ENCODE data around the gene UBE2L3. TPM values are rescaled to one million over a fixed set of nuclear protein-coding genes. Genes with fewer than 3 reads are reported as not detected.
A peak's percentile ranks its signal among the peaks of the same experiment; 100 is the strongest.

Gene UBE2L3
- total and polyA plus RNA-seq, 4 donors, result 37.2 to 63.0 (median 44.0) TPM

- no peak for ATAC-seq (ENCODE audit: insufficient read depth, low FRiP score)
- Histone ChIP-seq H3K27ac (ENCODE audit: low read depth in 1 of 2, low read length in 1 of 2) (no peak overlapping the region), H3K9ac (ENCODE audit: insufficient read depth in 1 of 2, low read length in 2 of 2) (no peak overlapping the region), H3K36me3 (ENCODE audit: control insufficient read depth in 4 of 4, insufficient read depth in 4 of 4, low read length in 4 of 4) (peaks cover 0 to 2% (median 0%) of the 10 kb centered on the region in 4 donors), H3K27me3 (ENCODE audit: control insufficient read depth in 3 of 3, insufficient read depth in 3 of 3, low read length in 2 of 3) (no peaks in the 10 kb centered on the region), H3K9me3 (ENCODE audit: control insufficient read depth in 4 of 4, insufficient read depth in 3 of 4, low read length in 3 of 4) (no peaks in the 10 kb centered on the region), H3K4me3 (no peak overlapping the region), H3K4me1 (ENCODE audit: control insufficient read depth in 5 of 5, insufficient read depth in 5 of 5, low read length in 5 of 5) (peaks cover 0 to 9% (median 3%) of the 10 kb centered on the region in 5 donors)
- WGBS, 2 donors, result 95 to 97% methylated on average over 5 of the region's 5 CpGs
- no peak for TF ChIP-seq CTCF (IDR thresholded peaks at IDR 0.05; ENCODE audit: control extremely low read depth, extremely low read depth)
- DNase-seq, result no peak
Measured at GRCh38 chr22:21661991-21662390, 94.5 kb downstream of the UBE2L3 start.

GRCh38 chr22:21663738-21664137, 96.2 kb downstream of the UBE2L3 start:
- WGBS, 2 donors, result 91 to 93% methylated on average over 2 of the region's 2 CpGs

GRCh38 chr22:21665047-21665851, 97.7 kb downstream of the UBE2L3 start:
- TF ChIP-seq CTCF (IDR thresholded peaks at IDR 0.05; ENCODE audit: control extremely low read depth, extremely low read depth), result no peak
- H3K4me3 ChIP-seq, result peak overlapping the region; percentile 72
- no peaks in the 10 kb centered on the region for H3K27me3 ChIP-seq (ENCODE audit: control insufficient read depth in 3 of 3, insufficient read depth in 3 of 3, low read length in 2 of 3)
- ATAC-seq (ENCODE audit: insufficient read depth, low FRiP score) (no peak), DNase-seq (no peak)
- no peak overlapping the region for H3K9ac ChIP-seq (ENCODE audit: insufficient read depth in 1 of 2, low read length in 2 of 2)
- peak overlapping the region; percentile 93 to 95 for H3K27ac ChIP-seq (ENCODE audit: low read depth in 1 of 2, low read length in 1 of 2)
- H3K4me1 ChIP-seq (ENCODE audit: control insufficient read depth in 5 of 5, insufficient read depth in 5 of 5, low read length in 5 of 5), result peaks cover 0 to 10% (median 3%) of the 10 kb centered on the region in 5 donors
- WGBS, 2 donors, result 70 to 77% methylated on average over 26 of the region's 26 CpGs
- H3K36me3 ChIP-seq (ENCODE audit: control insufficient read depth in 4 of 4, insufficient read depth in 4 of 4, low read length in 4 of 4), result peaks cover 0 to 2% (median under 1%) of the 10 kb centered on the region in 4 donors
- H3K9me3 ChIP-seq (ENCODE audit: control insufficient read depth in 4 of 4, insufficient read depth in 3 of 4, low read length in 3 of 4), result no peaks in the 10 kb centered on the region

More at GRCh38 chr22:21663738-21664137, 96.2 kb downstream of the UBE2L3 start:
- H3K4me3 ChIP-seq, result no peak overlapping the region
- no peak for TF ChIP-seq CTCF (IDR thresholded peaks at IDR 0.05; ENCODE audit: control extremely low read depth, extremely low read depth)
- H3K9me3 ChIP-seq (ENCODE audit: control insufficient read depth in 4 of 4, insufficient read depth in 3 of 4, low read length in 3 of 4), result no peaks in the 10 kb centered on the region
- DNase-seq (no peak), ATAC-seq (ENCODE audit: insufficient read depth, low FRiP score) (no peak)
- peaks cover 0 to 10% (median 3%) of the 10 kb centered on the region in 5 donors for H3K4me1 ChIP-seq (ENCODE audit: control insufficient read depth in 5 of 5, insufficient read depth in 5 of 5, low read length in 5 of 5)
- no peak overlapping the region for H3K9ac ChIP-seq (ENCODE audit: insufficient read depth in 1 of 2, low read length in 2 of 2)
- H3K27me3 ChIP-seq (ENCODE audit: control insufficient read depth in 3 of 3, insufficient read depth in 3 of 3, low read length in 2 of 3), result no peaks in the 10 kb centered on the region
- H3K27ac ChIP-seq (ENCODE audit: low read depth in 1 of 2, low read length in 1 of 2), result no peak overlapping the region
- H3K36me3 ChIP-seq (ENCODE audit: control insufficient read depth in 4 of 4, insufficient read depth in 4 of 4, low read length in 4 of 4), result peaks cover 0 to 2% (median 0%) of the 10 kb centered on the region in 4 donors

Measured in lung (tissue), 12 donors.